Activated CD4-positive, CD25-positive, alpha-beta regulatory T cell treated with anti-CD3 and anti-CD28 coated beads, Interleukin-2, amount 50 U/mL, for 16 hours (primary cell): ENCODE data around the gene SERINC3.

Experiments
- DNase-seq: peaks from one replicate; pipeline ENCODE4 v3.0.0-alpha.2; 2020; ENCODE audit warnings: low read depth, low spot score

Gene SERINC3

GRCh38 chr20:44532981-44533331, 11.1 kb upstream of the SERINC3 start:
- no peak for DNase-seq

DNA sequence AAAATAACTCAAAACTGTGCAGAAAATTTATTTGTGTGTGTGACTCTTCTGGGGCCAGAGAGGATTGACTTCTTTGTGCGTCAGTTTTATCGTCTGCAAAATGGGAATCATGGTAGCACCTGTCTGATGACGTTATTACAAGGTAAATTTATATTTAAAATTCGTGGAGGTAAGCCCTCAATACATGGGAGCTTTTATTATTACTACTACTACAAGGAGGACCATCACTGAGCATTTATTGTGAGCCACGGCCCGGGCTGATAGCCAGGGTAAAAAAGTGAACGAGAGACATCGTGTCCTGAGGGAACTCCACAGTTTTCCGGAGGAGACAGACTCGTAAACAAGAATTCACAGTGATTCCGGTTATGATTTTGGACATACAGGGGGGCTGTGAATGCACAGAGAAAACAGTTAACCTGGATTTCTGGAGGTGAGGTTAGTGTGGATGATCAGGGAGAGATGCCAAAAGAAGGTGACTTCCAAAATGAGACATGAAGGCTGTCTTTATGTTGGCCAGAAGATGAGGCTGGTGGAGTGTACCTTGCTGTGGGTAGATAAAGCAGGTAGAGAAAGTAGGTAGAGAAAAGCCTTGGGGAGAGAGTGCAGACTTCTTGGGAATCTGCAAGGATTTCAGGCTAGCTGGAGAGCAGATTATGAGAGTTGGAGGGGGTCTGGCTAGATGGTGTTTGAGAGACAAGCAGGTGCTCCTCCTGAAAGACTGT, 10.6 kb upstream of the SERINC3 start:
- no peak for DNase-seq

GRCh38 chr20:44528309-44528708, 6.4 kb upstream of the SERINC3 start:
- no peak for DNase-seq

- no peak for DNase-seq
Observed at GRCh38 chr20:44527716-44528199, 5.9 kb upstream of the SERINC3 start.

- DNase-seq, result no peak
Observed at GRCh38 chr20:44526129-44526528, 4.3 kb upstream of the SERINC3 start.

DNA sequence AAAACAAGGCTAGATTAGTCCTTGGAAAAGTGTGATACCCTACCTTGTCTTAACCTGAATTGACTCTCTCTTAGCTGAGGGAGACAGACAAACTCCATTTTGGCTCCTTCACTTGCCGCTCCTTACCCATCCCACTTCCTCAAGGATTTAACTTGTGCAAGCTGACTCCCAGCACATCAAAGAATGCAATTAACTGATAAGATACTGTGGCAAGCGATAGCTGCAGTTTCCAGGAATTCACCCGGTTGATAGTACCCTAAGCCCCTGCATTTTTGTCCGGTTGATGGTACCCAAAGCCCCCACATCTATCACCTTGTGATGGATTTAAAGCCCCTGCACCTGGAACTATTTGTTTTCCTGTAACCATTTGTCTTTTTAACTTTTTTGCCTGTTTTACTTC, 1.9 kb upstream of the SERINC3 start:
- DNase-seq, result no peak

DNA sequence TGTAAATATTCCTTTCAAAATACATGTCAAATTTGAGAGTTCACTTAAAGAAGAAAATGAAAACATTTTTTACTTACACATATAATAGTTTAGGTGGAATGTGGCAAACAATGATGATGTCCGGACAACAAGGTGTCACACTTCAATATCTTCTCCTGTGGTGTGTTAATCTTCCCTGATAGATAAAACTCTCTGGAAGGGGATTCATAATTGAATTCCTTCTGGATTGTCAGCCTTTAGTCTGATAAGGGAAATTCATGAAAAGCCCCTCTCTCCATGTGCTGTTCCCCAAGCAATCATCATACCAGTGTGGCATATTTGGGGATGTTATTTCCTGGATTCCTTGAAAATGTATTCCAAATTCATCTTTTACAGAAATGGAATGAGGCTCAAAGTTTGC, 971 bp upstream of the SERINC3 start:
- no peak for DNase-seq

GRCh38 chr20:44520881-44521280, 989 bp downstream of the SERINC3 start:
- no peak for DNase-seq

GRCh38 chr20:44518248-44518647, 3.6 kb downstream of the SERINC3 start:
- DNase-seq, result no peak

GRCh38 chr20:44517454-44517853, 4.4 kb downstream of the SERINC3 start:
- no peak for DNase-seq

GRCh38 chr20:44516491-44516890, 5.4 kb downstream of the SERINC3 start:
- no peak for DNase-seq

DNA sequence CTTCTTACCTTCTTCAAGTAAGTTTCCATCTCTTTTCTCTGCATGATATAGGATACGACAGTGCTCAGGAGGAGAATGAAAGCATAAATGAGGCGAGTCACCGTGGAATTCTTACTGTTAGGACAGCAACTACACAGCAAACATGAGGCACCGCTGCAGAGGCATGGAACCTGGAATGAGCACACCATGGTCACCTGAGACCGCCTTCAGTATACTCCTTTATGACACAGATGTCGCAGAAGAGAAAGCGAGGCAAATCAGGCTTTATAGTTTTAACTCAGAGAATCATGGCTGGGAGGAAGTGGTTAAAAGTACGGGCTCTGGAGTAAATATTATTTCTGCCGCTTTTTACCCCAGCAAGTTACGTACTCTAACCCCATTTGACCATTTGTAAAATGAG, 8.0 kb downstream of the SERINC3 start:
- no peak for DNase-seq

DNA sequence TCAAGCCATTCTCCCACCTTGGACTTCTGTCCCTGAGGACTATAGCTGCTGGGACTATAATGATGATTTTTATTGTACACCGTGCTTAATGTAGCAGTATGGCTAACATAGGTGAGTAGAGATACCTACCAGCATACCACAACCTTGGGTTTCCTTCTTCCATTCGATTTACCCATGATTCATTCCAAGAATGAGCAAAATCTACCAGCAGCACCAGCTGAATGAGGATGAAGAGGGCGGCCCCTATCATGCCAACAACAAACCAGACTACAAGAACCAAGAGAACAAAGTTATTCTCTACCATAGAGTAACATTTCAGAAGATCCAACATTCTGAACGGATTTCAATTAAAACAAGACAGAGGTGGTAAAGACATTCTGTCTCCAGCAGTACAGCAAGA, 12.1 kb downstream of the SERINC3 start:
- no peak for DNase-seq

GRCh38 chr20:44504402-44505307, 17.2 kb downstream of the SERINC3 start:
- no peak for DNase-seq

- DNase-seq, result no peak
Observed at GRCh38 chr20:44502968-44503367, 18.9 kb downstream of the SERINC3 start.

- no peak for DNase-seq
Observed at GRCh38 chr20:44501448-44501847, 20.4 kb downstream of the SERINC3 start.

DNA sequence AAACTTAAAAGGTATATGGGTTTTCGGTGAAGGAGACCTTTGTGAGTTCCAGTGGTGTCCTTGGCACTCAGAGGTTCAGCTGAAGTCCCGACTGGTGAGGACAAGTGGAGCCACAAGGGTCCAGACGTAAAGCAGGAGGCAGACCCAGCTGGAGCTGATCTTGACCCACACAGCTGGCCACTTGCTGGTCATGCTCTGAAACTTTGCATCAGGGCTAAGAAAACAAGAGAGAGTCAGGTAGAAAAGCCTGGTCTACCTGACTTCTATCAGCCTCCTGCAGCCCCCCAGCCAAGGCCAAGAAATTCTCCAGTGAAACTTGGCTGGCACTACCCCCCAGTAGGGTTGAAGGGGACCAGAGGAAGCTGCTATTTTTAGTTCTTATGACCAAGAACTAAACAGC, 21.6 kb downstream of the SERINC3 start:
- no peak for DNase-seq

GRCh38 chr20:44497761-44498160, 24.1 kb downstream of the SERINC3 start:
- no peak for DNase-seq

- no peak for DNase-seq
Observed at GRCh38 chr20:44496976-44497375, 24.9 kb downstream of the SERINC3 start.

DNA sequence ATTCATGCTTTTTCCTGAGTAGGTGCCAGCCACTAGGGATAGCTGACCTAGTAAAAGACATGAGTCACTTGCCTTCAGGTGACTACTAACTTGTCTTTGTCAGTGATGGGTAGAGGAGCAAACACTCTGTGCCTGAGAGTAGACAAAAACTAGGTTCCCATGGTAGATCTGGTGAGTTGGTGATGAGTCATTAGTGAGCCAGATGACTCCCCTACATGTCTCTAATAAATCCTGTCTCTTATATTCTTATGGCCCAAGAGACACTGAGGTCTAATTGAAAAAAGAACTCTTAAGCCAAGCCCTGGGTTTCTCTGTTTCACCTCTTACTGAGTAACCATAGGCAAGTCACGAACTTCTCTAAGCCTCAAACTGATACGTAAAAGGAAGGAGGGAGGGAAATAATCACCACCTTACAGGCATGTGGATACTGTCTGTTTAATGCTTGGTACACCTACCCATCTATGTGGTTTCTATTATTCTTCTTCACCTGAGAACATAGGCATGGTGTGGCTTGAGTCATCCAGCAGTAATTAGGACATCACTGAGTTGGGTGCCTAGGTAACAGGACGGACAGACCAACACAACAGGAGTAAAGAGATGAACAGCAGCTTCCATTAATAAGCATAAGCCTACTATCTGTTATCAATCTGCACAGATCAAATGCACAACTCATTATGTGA, 25.9 kb downstream of the SERINC3 start:
- DNase-seq, result no peak

GRCh38 chr20:44495257-44495656, 26.6 kb downstream of the SERINC3 start:
- no peak for DNase-seq

DNA sequence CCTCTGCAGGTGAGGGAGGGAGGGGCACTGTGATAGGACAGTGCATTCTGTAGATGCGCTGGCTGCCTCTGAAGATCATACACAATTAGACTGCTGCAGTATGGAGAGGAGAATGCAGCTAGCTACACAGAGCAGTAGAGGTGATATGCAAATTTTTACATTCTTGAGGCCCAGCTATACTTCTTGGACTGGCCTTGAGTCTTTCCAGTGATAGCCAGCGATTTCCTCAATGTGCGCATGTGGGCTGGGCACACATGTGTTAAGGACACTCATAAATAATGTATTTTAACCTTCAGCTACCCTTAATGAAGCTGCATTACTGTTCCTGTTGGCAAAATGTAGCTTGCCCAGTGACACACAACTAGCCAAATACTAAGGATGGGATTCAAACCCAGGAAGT, 27.2 kb downstream of the SERINC3 start:
- DNase-seq, result no peak
